Mesodermal cell (in vitro differentiated cells): ENCODE data around the gene MAD1L1.

Experiments
- H3K27ac ChIP-seq: 2 replicates; pipeline ENCODE4 v1.7.0; 2013; ENCODE audit warnings: mild to moderate bottlenecking, low read depth, low read length, moderate library complexity; ENCODE audit not compliant: severe bottlenecking
- H3K36me3 ChIP-seq: 2 replicates; pipeline ENCODE4 v1.7.1; 2013; ENCODE audit warnings: mild to moderate bottlenecking, low read length, moderate library complexity; ENCODE audit not compliant: control insufficient read depth, insufficient read depth
- H3K4me1 ChIP-seq: one replicate; pipeline ENCODE4 v1.7.1; 2013; ENCODE audit warnings: mild to moderate bottlenecking, low read length; ENCODE audit not compliant: insufficient read depth, control insufficient read depth, poor library complexity, severe bottlenecking
- H3K4me3 ChIP-seq: 2 replicates; pipeline ENCODE4 v1.7.0; 2013; ENCODE audit warnings: low read length, control low read depth, mild to moderate bottlenecking; ENCODE audit not compliant: insufficient read depth, poor library complexity, severe bottlenecking; ENCODE audit errors: extremely low read depth
- H3K9me3 ChIP-seq: 2 replicates; pipeline ENCODE4 v1.7.1; 2013; ENCODE audit warnings: mild to moderate bottlenecking, low read length, moderate library complexity; ENCODE audit not compliant: control insufficient read depth
- WGBS, 2 experiments: methylation state at CpG; one replicate each; pipeline ENCODE4 v1.1.5; 2013; ENCODE audit warnings: missing lambda C conversion rate in 2 of 2; ENCODE audit not compliant: insufficient coverage in 2 of 2; 5-methylcytosine and 5-hydroxymethylcytosine counted together

The MAD1L1 gene

DNA sequence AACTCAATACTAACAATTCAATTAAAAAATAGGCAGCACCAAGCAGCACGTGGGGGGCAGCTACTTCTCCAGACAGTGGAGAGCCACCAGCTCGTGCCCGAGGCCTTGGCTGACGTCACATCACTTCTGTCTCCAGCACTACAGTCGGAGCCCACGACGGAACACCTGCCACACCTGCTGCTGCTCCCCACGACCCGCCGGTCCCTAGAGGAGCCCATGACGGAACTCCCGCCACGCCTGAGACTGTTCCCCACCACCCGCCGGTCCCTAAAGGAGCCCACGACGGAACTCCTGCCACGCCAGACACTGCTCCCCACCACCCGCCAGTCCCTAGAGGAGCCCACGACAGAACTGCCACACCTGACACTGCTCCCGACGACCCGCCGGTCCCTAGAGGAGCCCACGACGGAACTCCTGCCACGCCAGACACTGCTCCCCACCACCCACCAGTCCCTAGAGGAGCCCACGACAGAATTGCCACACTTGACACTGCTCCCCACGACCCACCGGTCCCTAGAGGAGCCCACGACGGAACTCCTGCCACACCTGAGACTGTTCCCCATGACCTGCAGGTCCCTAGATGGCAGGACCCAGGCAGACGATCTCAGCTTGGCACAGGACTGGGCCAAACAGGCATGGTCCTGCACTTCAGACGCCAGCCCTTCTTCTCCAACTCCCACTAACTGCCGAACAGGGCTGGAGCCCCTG lies 304.7 kb downstream of the MAD1L1 start:
- Histone ChIP-seq H3K4me3 (no peak overlapping the region), H3K9me3 (no peaks in the 10 kb centered on the region), H3K36me3 (peaks cover 12% of the 10 kb centered on the region), H3K27ac (no peak overlapping the region), H3K4me1 (no peaks in the 10 kb centered on the region)
- 93% methylated on average over 32 of the region's 35 CpGs for WGBS, 2 experiments

DNA sequence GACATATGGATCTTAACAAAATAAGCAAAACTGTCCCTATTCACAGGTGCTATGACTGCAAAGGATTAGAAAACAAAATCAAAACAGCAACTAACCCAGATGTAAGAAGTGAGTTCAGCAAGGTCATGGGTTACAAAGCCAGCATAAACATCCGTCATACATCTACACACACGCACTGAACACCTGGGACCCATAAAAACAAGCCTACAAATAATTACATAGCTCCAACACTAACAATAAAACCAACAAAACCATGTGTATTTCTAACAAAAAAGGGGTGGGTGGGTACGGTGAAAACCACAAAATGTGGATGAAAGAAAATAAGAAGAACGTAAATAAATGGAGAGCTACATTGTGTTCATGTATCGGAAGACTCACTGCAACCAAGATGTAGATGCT lies 305.8 kb downstream of the MAD1L1 start:
- H3K4me1 ChIP-seq: no peaks in the 10 kb centered on the region
- H3K9me3 ChIP-seq: no peaks in the 10 kb centered on the region
- H3K36me3 ChIP-seq: peaks cover 7% of the 10 kb centered on the region
- H3K27ac ChIP-seq: no peak overlapping the region
- H3K4me3 ChIP-seq: no peak overlapping the region
- WGBS, 2 experiments: 82 to 83% methylated on average over 2 of the region's 5 CpGs

DNA sequence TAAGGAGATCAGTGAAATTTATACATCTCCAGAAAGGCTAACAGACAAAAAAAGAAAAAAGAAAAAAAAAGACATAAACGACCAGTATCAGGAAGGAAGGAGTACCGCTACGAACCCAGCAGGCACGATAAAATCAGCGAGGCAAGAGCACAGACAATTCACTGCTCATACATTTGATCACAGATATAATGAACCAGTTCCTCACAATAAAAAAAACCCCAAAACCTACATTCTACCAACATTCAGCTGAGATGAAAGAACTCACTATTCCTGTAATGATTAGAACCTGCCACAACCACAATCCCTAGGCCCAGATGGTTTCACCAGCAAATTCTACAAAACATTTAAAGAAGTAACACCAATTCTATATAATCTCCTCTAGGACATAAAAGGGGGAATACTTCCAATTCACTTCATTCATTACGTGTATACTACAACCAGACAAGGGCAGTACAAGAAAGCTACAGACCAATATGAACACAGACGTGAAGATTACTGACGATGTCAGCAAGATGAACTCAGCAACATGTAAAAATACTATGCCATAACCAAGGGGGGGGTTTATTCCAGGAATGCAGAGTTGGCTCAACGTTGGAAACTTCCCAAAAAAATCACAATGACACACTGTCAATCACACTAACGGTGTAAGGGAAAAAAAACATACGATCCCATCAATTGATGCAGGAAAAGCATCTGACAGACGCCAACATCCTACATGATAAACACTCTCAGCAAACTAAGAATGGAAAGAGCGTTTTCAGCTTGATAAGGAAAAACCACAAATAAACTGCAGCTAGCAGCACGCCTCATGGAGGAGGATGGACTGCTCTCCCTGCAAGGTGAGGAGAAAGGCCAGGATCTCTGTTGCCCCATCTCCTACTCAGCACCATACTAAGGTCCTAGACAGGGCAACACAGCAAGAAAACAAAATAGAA lies 306.5 kb downstream of the MAD1L1 start:
- Histone ChIP-seq H3K4me1 (no peaks in the 10 kb centered on the region), H3K36me3 (peaks cover 4% of the 10 kb centered on the region), H3K4me3 (no peak overlapping the region), H3K9me3 (no peaks in the 10 kb centered on the region), H3K27ac (no peak overlapping the region)
- 78 to 93% methylated on average over 6 to 8 of the region's 14 CpGs for WGBS, 2 experiments

DNA sequence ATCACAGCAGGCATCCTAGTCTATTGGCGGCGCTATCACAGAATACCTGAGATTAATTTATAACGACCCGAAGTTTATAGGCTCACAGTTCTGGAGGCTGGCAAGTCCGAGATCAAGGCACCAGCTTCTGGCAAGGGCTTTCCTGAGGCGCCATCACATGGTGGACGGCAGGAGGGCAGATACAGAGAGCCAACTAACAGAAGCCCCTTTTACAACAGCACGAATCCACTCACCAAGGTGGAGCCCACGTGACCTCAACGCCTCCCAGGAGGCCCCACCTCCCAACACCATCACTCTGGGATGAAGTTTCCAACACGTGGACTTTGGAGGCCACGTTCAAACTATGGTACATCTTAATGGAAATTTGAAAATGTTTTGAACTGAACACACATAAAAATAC lies 307.4 kb downstream of the MAD1L1 start:
- Histone ChIP-seq H3K4me3 (no peak overlapping the region), H3K4me1 (no peaks in the 10 kb centered on the region), H3K36me3 (peaks cover 8% of the 10 kb centered on the region), H3K27ac (no peak overlapping the region), H3K9me3 (no peaks in the 10 kb centered on the region)
- WGBS, 2 experiments: 78 to 87% methylated on average over 7 to 9 of the region's 12 CpGs

DNA sequence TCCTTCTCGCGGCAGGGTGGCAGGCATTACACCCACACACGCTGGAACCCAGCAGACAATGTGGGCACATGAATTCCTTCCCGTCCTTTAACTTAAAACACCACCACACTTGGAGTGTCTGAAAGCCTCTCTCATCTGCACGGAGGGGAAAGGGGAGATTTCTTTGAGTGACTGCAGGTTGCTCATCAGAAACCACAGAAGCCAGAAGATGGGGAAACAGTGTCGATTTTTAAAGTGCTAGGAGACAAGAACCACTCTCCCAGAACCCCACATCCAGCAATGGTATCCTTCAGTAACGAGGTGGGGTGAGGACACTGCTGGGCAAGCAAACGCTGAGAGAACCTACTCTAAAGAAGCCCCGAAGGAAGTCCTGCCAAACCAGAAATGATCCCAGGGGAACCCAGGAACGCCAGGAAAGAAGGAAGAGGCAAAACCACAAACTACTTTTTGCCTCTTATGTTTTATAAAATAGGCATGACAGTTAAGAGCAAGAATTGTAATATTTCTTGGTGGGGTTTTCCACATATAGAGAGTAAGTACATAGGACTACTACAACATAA lies 308.4 kb downstream of the MAD1L1 start:
- whole genome bisulfite sequencing, 2 experiments: 87 to 100% methylated on average over 4 to 7 of the region's 10 CpGs

DNA sequence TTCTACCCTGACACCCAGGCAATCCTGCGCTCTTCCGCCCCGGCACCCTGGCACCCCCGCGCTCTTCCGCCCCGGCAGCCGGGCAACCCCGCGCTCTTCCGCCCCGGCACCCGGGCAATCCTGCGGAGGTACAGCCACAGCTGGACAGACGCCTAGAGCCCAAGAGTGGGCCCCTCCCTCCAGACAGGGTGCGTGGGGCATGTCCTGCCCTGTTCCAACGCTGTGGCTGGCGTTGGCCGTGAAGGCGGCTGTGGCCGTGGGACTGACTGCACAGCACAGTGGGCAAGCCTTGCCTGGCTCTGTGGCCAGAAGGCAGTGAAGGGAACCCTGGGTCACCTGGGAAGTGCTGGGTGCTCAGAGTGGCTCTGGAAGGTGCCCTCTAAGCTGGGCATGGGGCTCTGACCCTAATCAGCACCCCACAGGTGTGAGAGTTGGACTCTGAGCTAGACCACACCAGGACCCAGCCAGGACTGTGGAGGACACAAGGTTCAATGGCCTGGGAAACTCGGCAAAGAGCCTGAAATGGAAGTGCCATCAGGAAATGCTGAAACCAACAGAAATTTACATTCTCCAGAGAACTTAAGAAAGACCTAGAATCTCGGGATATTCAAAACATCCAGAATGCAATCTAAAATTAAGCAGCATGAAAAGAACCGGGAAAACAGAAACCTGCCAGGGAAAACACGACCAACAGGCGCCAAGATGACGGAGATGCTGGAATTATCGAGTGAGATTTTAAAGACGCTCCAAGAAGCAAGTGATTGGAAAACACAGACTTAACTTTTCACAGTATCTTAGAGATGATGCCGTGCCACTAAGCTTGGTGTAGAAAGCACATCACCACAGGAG lies 309.1 kb downstream of the MAD1L1 start:
- Histone ChIP-seq H3K4me1 (no peaks in the 10 kb centered on the region), H3K27ac (no peak overlapping the region), H3K9me3 (no peaks in the 10 kb centered on the region), H3K4me3 (no peak overlapping the region), H3K36me3 (peaks cover 8% of the 10 kb centered on the region)
- WGBS, 2 experiments: 91 to 94% methylated on average over 21 to 22 of the region's 30 CpGs

More for the DNA sequence above, 308.4 kb downstream of the MAD1L1 start:
- Histone ChIP-seq H3K27ac (no peak overlapping the region), H3K36me3 (peaks cover 8% of the 10 kb centered on the region), H3K9me3 (no peaks in the 10 kb centered on the region), H3K4me1 (no peaks in the 10 kb centered on the region), H3K4me3 (no peak overlapping the region)

DNA sequence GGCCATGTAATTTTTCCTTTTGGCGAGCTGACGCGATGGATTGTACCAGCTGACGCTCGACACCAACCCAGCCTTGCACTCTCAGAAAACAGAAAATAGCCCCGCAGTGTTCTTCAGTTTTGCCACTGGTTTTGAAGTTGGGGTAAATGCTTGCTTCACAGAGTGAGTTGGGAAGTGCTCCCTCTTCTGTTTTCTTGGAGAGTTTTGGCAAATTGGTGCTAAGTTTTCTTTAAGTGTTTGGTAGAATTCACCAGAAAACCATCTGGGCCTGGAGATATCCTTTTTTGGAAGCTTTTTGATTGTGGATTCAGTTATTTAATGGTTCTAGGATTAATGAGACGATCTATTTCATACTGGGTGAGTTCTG lies 309.9 kb downstream of the MAD1L1 start:
- Histone ChIP-seq H3K36me3 (peaks cover 11% of the 10 kb centered on the region), H3K9me3 (no peaks in the 10 kb centered on the region), H3K27ac (no peak overlapping the region), H3K4me1 (no peaks in the 10 kb centered on the region), H3K4me3 (no peak overlapping the region)
- WGBS, 2 experiments: 91 to 94% methylated on average over 5 of the region's 7 CpGs

DNA sequence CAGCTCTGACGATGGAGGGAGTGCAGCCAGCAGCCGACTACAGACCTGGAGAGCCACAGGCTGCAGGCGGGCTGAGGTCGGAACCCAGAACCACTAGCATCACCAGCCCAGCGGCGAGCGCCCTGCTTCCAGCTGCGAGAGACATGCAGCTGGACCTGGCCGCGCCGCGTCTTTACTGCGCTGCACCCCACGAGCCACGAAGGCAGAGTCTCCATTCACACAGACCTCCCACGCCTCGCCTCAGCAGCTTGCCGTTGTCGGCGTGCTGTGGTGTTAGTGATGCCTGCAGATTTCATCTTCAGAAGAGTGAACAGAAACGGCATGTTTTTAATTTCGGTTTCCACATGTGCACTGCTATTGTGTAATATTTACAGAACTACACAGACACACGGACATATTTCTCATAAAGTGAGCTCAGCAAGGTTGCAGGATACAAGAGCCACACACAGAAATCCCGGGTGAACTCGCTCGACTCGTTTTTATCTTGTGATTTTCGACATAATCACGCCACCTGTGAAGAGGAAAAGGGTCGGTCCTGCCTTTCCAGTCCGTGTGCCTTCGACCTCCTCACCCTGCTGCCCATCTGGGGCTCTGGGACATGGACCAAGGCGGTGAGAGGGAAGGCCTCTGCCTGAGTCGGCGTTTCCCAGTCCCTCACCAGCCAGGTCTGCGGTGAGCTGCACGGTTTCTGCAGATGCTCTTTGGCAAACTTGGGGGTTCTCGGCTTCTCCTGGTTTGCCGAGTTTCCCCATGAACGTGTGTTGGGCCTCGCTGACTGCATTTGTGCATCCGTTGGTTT lies 310.5 kb downstream of the MAD1L1 start:
- Histone ChIP-seq H3K4me3 (no peak overlapping the region), H3K4me1 (no peaks in the 10 kb centered on the region), H3K36me3 (peaks cover 11% of the 10 kb centered on the region), H3K9me3 (no peaks in the 10 kb centered on the region), H3K27ac (no peak overlapping the region)
- 94 to 96% methylated on average over 40 to 42 of the region's 42 CpGs for WGBS, 2 experiments

DNA sequence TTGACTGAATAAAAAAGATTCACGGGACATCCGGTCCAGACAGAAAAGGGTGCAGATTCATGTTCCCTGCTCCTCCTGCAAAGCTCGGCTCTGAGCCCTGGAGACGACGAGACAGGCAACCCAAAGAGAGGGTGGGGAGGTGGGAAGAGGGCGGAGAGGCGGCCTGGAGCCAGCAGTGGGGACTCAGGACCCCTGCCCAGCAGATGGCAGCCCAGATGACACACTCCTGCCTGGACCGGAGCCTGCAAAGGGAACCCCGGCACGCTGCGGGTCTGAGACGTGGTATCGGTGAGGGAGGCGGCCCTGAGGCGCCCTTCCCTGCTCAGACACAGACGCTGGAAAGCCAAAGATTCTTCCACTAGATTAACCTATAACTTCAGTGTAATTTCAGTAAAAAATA lies 311.9 kb downstream of the MAD1L1 start:
- H3K36me3 ChIP-seq: peaks cover 11% of the 10 kb centered on the region
- 92 to 93% methylated on average over 5 to 8 of the region's 16 CpGs for WGBS, 2 experiments
- no peak overlapping the region for H3K4me3 ChIP-seq
- H3K4me1 ChIP-seq: no peaks in the 10 kb centered on the region
- H3K9me3 ChIP-seq: no peaks in the 10 kb centered on the region
- H3K27ac ChIP-seq: no peak overlapping the region
